GM12878 (cell line): Measurements from ENCODE around the gene PDIK1L. TPM values are rescaled to one million over a fixed set of nuclear protein-coding genes. Genes with fewer than 3 reads are reported as not detected.

Experiments
- ATAC-seq: fragments of 200-7000 bp; cut with Tn5 transposase; 3 replicates; pipeline ENCODE4 v1.9.1; 2020; ENCODE audit warnings: mild to moderate bottlenecking, moderate library complexity
- BruUV-seq: library from RNA; stranded (reverse); fragments of 400-500 nt; replicated peaks from 2 replicates; lab custom pipeline; 2021; lab: Mats Ljungman, UMichigan
- CTCF ChIA-PET: fragments of 300-600 bp; sonication (Branson Sonifier 250); formaldehyde crosslinking; extraction: SDS; loops from one replicate; lab custom pipeline; 2021; ENCODE audit warnings: inconsistent platforms; lab: Yijun Ruan, JAX
- POLR2A ChIA-PET: fragments of 350-600 bp; formaldehyde crosslinking; extraction: SDS; loops from one replicate; lab custom pipeline; 2021; ENCODE audit warnings: inconsistent platforms; lab: Charles Lee
- RAD21 ChIA-PET: fragments of 300-600 bp; sonication (Branson Sonifier 250); formaldehyde crosslinking; loops from one replicate; lab custom pipeline; 2023; ENCODE audit warnings: antibody characterized with exemption; ENCODE audit not compliant: unreplicated experiment; lab: Charles Lee
- SMC1A ChIA-PET: fragments of 300-600 bp; sonication (Branson Sonifier 250); formaldehyde crosslinking; loops from one replicate; lab custom pipeline; 2023; ENCODE audit not compliant: unreplicated experiment, uncharacterized antibody; lab: Charles Lee
- DNase-seq: peaks from one replicate; pipeline ENCODE4 v3.0.0-alpha.2; 2011; ENCODE audit warnings: low read depth, low spot score
- FAIRE-seq: peaks from 3 replicates; lab custom pipeline; 2011; peaks lifted over from hg19 to GRCh38; lab: Jason Lieb, UNC
- H2AFZ ChIP-seq: 2 replicates; pipeline ENCODE4 v1.6.0; 2011; ENCODE audit warnings: low read depth, low read length, control low read depth; ENCODE audit not compliant: control insufficient read depth
- H3K27ac ChIP-seq: 2 replicates; pipeline ENCODE4 v1.5.1; 2011; ENCODE audit warnings: control low read depth; ENCODE audit not compliant: control insufficient read depth, insufficient read depth
- H3K27me3 ChIP-seq, 2 experiments: replicated peaks in 1 of 2; 2 replicates each; pipeline versions ENCODE4 v1.6.0 to v1.6.1; 2011; ENCODE audit warnings: low read length in 1 of 2; ENCODE audit not compliant: control insufficient read depth in 2 of 2, insufficient read depth in 2 of 2
- H3K36me3 ChIP-seq, 2 experiments: 2 replicates each; pipeline ENCODE4 v1.5.1; 2011; ENCODE audit warnings: low read length in 1 of 2; ENCODE audit not compliant: control insufficient read depth in 2 of 2, insufficient read depth in 2 of 2
- H3K4me1 ChIP-seq: 2 replicates; pipeline ENCODE4 v1.6.1; 2011; ENCODE audit warnings: mild to moderate bottlenecking, low read length, moderate library complexity, mixed read lengths; ENCODE audit not compliant: control insufficient read depth, insufficient read depth
- H3K4me2 ChIP-seq: 2 replicates; pipeline ENCODE4 v1.6.0; 2011; ENCODE audit warnings: control low read depth; ENCODE audit not compliant: control insufficient read depth, insufficient read depth
- H3K4me3 ChIP-seq: fragments of 200-600 bp; sonication (generic); 2 replicates; pipeline ENCODE4 v1.5.1; 2016
- H3K79me2 ChIP-seq: 2 replicates; pipeline ENCODE4 v1.6.0; 2011; ENCODE audit warnings: low read length; ENCODE audit not compliant: control insufficient read depth, insufficient read depth
- H3K9ac ChIP-seq: 2 replicates; pipeline ENCODE4 v1.8.0; 2011; ENCODE audit warnings: low read length, control low read depth, mixed read lengths; ENCODE audit not compliant: control insufficient read depth, insufficient read depth
- H3K9me3 ChIP-seq: replicated peaks from 3 replicates; pipeline ENCODE4 v1.5.1; 2011; ENCODE audit warnings: mild to moderate bottlenecking, low read length; ENCODE audit not compliant: control insufficient read depth, insufficient read depth
- H4K20me1 ChIP-seq: 2 replicates; pipeline ENCODE4 v1.6.0; 2011; ENCODE audit not compliant: control insufficient read depth, insufficient read depth
- ETV6 ChIP-seq, 2 experiments: fragments of 450-650 bp in 1 of 2; IDR thresholded peaks in 1 of 2; conservative IDR thresholded peaks in 1 of 2; 2 replicates each; pipeline ENCODE4 v1.6.1; 2014; ENCODE audit warnings: antibody characterized with exemption in 1 of 2, borderline replicate concordance in 1 of 2, low read depth in 1 of 2, mild to moderate bottlenecking in 1 of 2, moderate library complexity in 1 of 2
- EZH2 ChIP-seq: IDR thresholded peaks from 2 replicates; pipeline ENCODE4 v1.6.1; 2012; ENCODE audit warnings: low read depth, mild to moderate bottlenecking, control low read depth, inconsistent platforms, low read length, borderline replicate concordance; ENCODE audit not compliant: control insufficient read depth
- KLF5 ChIP-seq: fragments of 450-650 bp; IDR thresholded peaks from 2 replicates; pipeline ENCODE4 v1.6.1; 2014; ENCODE audit warnings: mild to moderate bottlenecking; ENCODE audit not compliant: partially characterized antibody
- NR2C2 ChIP-seq: IDR thresholded peaks from 2 replicates; pipeline ENCODE4 v1.6.1; 2011; ENCODE audit warnings: borderline replicate concordance, low read depth; ENCODE audit not compliant: control insufficient read depth, insufficient read length
- PAX5 ChIP-seq: IDR thresholded peaks from 2 replicates; pipeline ENCODE4 v1.6.1; 2011; ENCODE audit warnings: low read depth, low read length, borderline replicate concordance
- POLR2A ChIP-seq: IDR thresholded peaks from 2 replicates; pipeline ENCODE4 v1.6.1; 2011; ENCODE audit warnings: low read depth, mild to moderate bottlenecking, low read length
- RAD51 ChIP-seq: fragments of 450-650 bp; IDR thresholded peaks from 2 replicates; pipeline ENCODE4 v1.6.1; 2016; ENCODE audit warnings: moderate library complexity, mild to moderate bottlenecking, inconsistent platforms
- SKIL ChIP-seq: fragments of 450-650 bp; IDR thresholded peaks from 2 replicates; pipeline ENCODE4 v1.6.1; 2017; ENCODE audit warnings: mild to moderate bottlenecking, low read depth, inconsistent platforms; ENCODE audit not compliant: poor library complexity, severe bottlenecking
- ZNF24 ChIP-seq: fragments of 450-650 bp; IDR thresholded peaks from 2 replicates; pipeline ENCODE4 v1.6.1; 2017; ENCODE audit warnings: antibody characterized with exemption, mild to moderate bottlenecking
- ZNF384 ChIP-seq: IDR thresholded peaks from 2 replicates; pipeline ENCODE4 v1.6.1; 2012; ENCODE audit warnings: low read depth, mild to moderate bottlenecking, low read length, improper control_type of control experiment, borderline replicate concordance
- WGBS: methylation state at CpG from one replicate; pipeline ENCODE4 v1.1.6; 2016; ENCODE audit warnings: low lambda C conversion rate; ENCODE audit not compliant: insufficient replicate concordance, insufficient coverage; ENCODE audit errors: missing lambda C conversion rate; 5-methylcytosine and 5-hydroxymethylcytosine counted together
- in situ Hi-C: fragments of 300-500 bp; cut with MboI; formaldehyde crosslinking; loops from 9 replicates; pipeline ENCODE4 v1.14.3; 2018; ENCODE audit warnings: mixed read lengths
- intact Hi-C: fragments of 100-400 bp; cut with micrococcal nuclease; formaldehyde crosslinking; loops from one replicate; pipeline ENCODE4 v1.14.2; 2022; ENCODE audit not compliant: unreplicated experiment
- polyA plus RNA-seq, 11 experiments: library from polyadenylated mRNA; depleted of rRNA in 4 of 11; unstranded in 6 of 11; stranded (reverse) in 5 of 11; fragments of >200 nt; fragmentation: Nextera tagmentation in 4 of 11; fragmentation: Illumina TruSeq in 1 of 11; extraction: Ambion mirVana in 4 of 11; extraction: Trizol in 1 of 11; gene quantifications; 1 replicate in 1 of 11; 2 replicates in 10 of 11; pipeline versions ENCODE4 v1.2.1 to v1.2.3, GENCODE V29; 2011 to 2016; ENCODE audit warnings: inconsistent platforms in 2 of 11, missing spikeins in 2 of 11, low read depth in 1 of 11
- total RNA-seq, 4 experiments: library from RNA; depleted of rRNA in 3 of 4; stranded (reverse); fragments of >200 nt in 3 of 4; fragmentation: Illumina TruSeq in 1 of 4; extraction: Trizol in 1 of 4; gene quantifications; 2 replicates each; pipeline versions ENCODE4 v1.2.1 to v1.2.3, GENCODE V29; 2013 to 2021
- TF ChIP-seq, protein P1 (sequence below): IDR thresholded peaks from 2 replicates; pipeline ENCODE4 v1.6.1; 2012; ENCODE audit warnings: improper control_type of control experiment, low read depth, low read length; ENCODE audit not compliant: insufficient replicate concordance

PDIK1L gene
- total and polyA plus RNA-seq, 10 of the 15 experiments (the other 5 are each of a cell fraction or from before 2014, with no cell fraction given), result 4.0 to 15.9 (median 10.5) TPM

GRCh38 chr1:26102526-26102925 lies 9.1 kb upstream of the PDIK1L start:
- no peak for FAIRE-seq

More at GRCh38 chr1:26102526-26102925, 9.1 kb upstream of the PDIK1L start:
- ChIA-PET RAD21 (interaction anchor here (0.6 to 6.5 kb wide), 3 partner anchors 41 to 315 kb away, joined by 3 to 110 read pairs (median 5); no protein-coding TSS in a partner anchor), SMC1A (interaction anchor here (1.2 to 9.4 kb wide), 3 partner anchors 11 to 42 kb away, joined by 3 to 131 read pairs (median 4); no protein-coding TSS in a partner anchor)
- Histone ChIP-seq H3K27me3 (peaks cover 0 to 2% of the 10 kb centered on the region in 2 experiments; a peak in 3 of 4 replicates), H3K79me2 (no peaks in the 10 kb centered on the region), H3K4me1 (no peaks in the 10 kb centered on the region), H3K4me2 (no peak overlapping the region), H3K4me3 (no peak overlapping the region), H3K36me3 (no peaks in the 10 kb centered on the region)
- in situ Hi-C loops, result no loop called here
- TF ChIP-seq KLF5 (no peak), SKIL (no peak), EZH2 (no peak), PAX5 (no peak), NR2C2 (no peak), RAD51 (no peak), ZNF384 (no peak), ETV6 (conservative IDR thresholded peaks at IDR 0.05 in 1 of 2, IDR thresholded peaks at IDR 0.05 in 1 of 2; ENCODE audit: borderline replicate concordance in 1 of 2, low read depth in 1 of 2) (no peak), ZNF24 (no peak), POLR2A (no peak)
- TF ChIP-seq, protein P1, sequence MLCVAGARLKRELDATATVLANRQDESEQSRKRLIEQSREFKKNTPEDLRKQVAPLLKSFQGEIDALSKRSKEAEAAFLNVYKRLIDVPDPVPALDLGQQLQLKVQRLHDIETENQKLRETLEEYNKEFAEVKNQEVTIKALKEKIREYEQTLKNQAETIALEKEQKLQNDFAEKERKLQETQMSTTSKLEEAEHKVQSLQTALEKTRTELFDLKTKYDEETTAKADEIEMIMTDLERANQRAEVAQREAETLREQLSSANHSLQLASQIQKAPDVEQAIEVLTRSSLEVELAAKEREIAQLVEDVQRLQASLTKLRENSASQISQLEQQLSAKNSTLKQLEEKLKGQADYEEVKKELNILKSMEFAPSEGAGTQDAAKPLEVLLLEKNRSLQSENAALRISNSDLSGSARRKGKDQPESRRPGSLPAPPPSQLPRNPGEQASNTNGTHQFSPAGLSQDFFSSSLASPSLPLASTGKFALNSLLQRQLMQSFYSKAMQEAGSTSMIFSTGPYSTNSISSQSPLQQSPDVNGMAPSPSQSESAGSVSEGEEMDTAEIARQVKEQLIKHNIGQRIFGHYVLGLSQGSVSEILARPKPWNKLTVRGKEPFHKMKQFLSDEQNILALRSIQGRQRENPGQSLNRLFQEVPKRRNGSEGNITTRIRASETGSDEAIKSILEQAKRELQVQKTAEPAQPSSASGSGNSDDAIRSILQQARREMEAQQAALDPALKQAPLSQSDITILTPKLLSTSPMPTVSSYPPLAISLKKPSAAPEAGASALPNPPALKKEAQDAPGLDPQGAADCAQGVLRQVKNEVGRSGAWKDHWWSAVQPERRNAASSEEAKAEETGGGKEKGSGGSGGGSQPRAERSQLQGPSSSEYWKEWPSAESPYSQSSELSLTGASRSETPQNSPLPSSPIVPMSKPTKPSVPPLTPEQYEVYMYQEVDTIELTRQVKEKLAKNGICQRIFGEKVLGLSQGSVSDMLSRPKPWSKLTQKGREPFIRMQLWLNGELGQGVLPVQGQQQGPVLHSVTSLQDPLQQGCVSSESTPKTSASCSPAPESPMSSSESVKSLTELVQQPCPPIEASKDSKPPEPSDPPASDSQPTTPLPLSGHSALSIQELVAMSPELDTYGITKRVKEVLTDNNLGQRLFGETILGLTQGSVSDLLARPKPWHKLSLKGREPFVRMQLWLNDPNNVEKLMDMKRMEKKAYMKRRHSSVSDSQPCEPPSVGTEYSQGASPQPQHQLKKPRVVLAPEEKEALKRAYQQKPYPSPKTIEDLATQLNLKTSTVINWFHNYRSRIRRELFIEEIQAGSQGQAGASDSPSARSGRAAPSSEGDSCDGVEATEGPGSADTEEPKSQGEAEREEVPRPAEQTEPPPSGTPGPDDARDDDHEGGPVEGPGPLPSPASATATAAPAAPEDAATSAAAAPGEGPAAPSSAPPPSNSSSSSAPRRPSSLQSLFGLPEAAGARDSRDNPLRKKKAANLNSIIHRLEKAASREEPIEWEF, result no peak
- TF ChIP-seq, all 136 proteins: peak for 0
- no peak for DNase-seq
- POLR2A ChIA-PET, result interaction anchor here (1.1 kb wide), 1 partner anchor 43 kb away, joined by 3 read pairs; no protein-coding TSS in a partner anchor
- Histone ChIP-seq H3K9me3 (no peaks in the 10 kb centered on the region), H2AFZ (no peak overlapping the region), H3K27ac (no peak overlapping the region), H4K20me1 (no peaks in the 10 kb centered on the region), H3K9ac (no peak overlapping the region)
- CTCF ChIA-PET, result interaction anchor here (0.6 to 11.5 kb wide), 14 partner anchors 19 to 911 kb away, joined by 3 to 235 read pairs (median 4); partner anchors contain the start of genes CEP85 and ZNF593
- ATAC-seq, result no peak
- WGBS, result 16% methylated on average over 2 of the region's 2 CpGs
- intact Hi-C loops, result no loop called here
- BruUV-seq, result no TSS peak
